GM18909 (cell line): Measurements from ENCODE around the gene MACF1.

Experiments
- ATAC-seq: cut with Tn5 transposase; IDR thresholded peaks from one replicate; pipeline ENCODE4 v1.9.1; 2021; ENCODE audit warnings: mild to moderate bottlenecking; ENCODE audit not compliant: unreplicated experiment, poor library complexity

Gene MACF1

GRCh38 chr1:39332828-39333227 lies 128.3 kb downstream of the MACF1 start:
- no peak for ATAC-seq

DNA sequence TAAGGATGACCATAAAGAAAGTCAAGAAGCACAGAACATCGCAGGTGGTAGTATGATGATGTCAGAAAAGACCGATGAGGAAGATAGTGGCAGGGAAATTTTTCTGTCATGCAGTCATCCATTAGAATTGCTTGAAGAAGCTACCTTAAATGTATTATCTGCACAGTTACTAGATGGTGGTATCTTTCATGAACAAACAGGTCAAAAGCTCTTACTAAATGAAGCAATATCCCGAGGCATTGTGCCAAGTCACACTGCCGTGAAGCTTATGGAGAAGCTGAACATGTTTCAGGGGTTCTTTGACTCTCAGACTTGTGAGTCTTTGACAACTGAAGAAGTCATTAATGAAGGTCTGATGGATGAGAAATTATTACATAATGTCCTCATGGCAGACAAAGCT lies 128.8 kb downstream of the MACF1 start:
- ATAC-seq = no peak

DNA sequence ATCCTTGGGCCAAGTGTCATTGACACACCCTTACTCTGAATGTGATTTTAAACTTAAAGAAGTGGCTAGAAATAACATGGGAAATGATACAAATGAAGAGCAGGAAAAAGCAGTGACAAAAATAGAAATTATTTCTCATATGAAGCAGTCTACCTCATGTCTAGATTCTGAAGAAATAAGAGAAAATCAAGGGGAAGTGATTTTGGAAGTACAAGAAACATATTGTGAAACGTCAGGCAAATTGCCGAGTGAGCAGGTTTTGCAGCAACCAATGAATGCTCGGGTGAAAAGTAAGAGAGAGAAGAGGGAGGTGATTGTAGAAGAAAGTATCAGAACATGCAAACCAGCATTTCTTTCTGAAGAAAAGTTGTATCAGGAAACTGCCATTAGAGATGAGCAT lies 130.7 kb downstream of the MACF1 start:
- no peak for ATAC-seq

DNA sequence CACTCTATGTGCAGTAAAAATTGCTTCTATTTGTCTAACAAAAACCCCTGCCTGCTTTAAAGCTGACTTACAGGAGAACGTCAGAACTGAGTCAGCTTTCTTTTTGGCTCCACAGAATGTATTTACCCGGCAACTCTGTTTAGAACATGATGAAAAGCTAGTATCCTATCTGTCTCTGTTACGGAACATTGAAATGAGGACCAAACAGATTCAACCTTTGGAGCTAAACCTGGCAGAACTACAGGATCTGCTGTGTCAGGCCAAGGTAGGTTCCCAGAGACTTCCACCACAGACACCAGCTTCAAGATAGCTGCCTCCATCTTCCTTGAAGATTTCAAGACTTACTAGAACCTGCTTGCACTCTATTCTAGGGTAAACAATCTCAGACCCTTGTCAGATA lies 132.6 kb downstream of the MACF1 start:
- no peak for ATAC-seq

- ATAC-seq = no peak
Measured at GRCh38 chr1:39342776-39343175, 138.3 kb downstream of the MACF1 start.

DNA sequence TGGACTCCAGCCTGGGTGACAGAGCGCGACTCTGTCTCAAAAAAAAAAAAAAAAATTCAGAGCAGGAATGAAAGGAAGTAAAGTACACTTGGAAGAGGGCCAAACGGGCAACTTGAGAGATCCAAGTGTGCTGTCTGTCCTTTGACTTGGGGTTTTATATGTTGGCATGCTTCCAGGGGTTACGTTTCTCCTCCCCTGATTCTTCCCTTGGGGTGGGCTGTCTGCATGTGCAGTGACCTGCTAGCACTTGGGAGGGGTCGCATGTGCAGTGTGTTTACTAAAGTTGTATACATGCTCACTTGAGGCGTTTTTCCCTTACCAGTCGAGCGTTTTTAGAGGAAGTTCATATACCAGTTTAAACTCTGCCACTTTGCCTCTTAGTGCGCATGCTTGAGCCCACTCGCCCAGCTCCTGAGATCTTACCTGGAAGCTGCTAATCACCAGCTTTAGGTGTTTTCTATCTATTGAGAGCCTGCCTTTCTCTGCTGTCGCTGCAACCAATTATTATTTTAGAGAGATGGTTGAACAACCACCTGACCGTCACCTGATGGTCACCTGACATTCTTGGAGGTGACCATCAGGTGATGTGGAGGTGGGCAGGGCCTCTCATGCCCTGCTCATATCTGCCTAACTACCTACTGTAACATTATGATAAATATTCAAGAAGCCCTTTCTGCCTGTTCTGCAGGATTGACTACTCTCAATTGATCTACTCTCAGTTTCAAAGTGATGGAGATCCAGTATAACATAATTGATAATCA lies 140.1 kb downstream of the MACF1 start:
- no peak for ATAC-seq

DNA sequence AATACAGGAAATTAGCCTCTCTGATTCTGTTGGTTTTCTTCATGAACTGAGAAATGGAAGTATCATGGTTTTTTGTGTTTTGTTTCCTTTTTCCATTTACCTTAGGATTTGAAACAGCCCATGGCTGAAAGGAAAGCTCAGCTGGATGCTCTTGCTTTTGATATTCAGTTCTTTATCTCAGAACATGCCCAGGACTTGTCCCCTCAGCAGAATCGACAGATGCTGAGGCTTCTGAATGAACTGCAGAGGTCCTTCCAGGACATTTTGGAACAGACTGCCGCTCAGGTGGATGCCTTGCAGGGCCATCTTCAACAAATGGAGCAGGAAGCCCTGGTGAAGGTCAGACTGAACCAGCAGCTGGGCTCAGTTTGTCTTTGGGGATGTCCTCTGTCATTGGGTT lies 142.4 kb downstream of the MACF1 start:
- no peak for ATAC-seq

DNA sequence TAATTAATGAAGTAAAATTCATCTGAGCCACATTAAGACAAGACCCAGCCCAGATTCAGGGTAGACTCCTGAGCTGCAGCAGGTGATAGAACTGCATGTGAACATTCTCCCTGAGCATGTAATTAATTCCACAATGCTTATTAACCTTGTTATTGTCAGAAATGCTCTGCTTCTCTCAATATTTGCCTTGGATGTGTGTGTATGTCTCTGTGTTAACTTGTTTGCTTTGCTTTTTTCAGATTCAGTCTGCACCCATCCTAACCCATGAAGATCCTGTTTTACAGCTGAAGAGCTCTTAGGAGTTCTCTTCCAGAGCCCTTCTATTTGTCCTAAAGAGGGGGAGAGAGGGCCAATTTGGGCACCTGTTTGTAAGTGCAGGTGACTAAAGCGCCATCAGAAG lies 143.8 kb downstream of the MACF1 start:
- no peak for ATAC-seq

DNA sequence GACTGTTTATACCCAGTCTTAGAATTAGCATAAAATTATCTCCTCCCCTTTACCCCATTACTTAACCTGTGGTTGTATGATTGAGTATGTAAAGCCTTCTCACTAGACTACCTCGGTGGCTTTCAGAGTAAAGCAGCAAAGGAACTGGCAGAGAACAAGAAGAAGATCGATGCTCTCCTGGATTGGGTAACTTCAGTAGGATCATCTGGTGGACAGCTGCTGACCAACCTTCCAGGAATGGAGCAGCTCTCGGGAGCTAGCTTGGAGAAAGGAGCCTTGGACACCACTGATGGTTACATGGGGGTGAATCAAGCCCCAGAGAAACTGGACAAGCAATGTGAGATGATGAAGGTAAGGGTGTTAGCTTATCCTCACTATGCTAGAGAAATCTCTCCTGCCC lies 148.4 kb downstream of the MACF1 start:
- ATAC-seq = no peak

DNA sequence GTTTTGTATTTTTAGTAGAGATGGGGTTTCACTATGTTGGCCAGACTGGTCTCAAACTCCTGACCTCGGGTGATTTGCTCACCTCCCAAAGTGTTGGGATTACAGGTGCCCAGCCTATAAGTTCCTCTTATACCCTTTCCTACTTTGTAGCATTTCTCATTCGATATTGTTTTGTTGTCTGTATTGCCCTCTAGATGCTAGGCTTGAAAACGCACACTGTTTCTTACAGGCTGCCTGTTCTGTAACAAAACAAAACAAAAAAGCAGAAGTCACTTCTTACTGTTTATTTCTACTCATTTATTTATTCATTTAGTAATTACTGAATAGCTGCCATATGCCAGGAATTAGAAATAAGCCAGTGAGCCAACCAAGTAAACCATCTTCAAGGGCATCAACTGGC lies 150.1 kb downstream of the MACF1 start:
- no peak for ATAC-seq

DNA sequence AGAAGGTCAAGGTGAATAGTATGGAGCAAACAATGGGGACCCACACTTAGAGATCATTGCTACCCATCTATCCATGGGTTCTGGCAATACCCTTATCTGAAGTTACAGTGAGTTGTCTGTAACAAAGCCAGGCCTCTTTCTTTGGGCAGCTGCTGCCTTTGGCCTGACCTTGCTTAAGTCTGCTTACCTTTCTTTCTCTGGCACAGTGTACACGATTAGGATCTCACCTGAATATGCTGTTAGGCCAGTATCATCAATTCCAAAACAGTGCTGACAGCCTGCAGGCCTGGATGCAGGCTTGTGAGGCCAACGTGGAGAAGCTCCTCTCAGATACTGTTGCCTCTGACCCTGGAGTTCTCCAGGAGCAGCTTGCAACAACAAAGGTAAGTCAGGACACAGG lies 154.0 kb downstream of the MACF1 start:
- ATAC-seq = no peak

DNA sequence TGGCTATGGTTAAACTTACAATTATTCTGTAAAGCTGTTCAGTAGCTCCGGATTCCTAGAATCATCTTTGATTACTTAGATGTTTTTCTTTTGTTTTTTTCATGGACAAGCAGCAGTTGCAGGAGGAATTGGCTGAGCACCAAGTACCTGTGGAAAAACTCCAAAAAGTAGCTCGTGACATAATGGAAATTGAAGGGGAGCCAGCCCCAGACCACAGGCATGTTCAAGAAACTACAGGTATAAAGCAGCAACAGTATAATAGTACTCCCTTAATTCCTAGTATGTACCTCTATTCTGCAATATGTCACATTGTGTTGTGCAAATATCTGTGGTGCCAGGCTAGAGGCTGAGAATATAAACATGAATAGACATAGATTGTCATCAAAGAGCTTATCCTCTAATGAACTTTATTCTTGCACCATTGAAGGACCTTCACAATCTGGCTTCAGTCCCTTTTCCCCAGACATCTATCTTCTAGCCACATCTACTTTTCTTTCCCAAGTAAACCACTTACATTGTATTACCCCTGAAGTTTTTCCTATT lies 154.6 kb downstream of the MACF1 start:
- no peak for ATAC-seq

- no peak for ATAC-seq
Measured at GRCh38 chr1:39360731-39361130, 156.2 kb downstream of the MACF1 start.

GRCh38 chr1:39361446-39361845 lies 157.0 kb downstream of the MACF1 start:
- no peak for ATAC-seq

- no peak for ATAC-seq
Measured at GRCh38 chr1:39363267-39363666, 158.8 kb downstream of the MACF1 start.

GRCh38 chr1:39368045-39368444 lies 163.6 kb downstream of the MACF1 start:
- ATAC-seq = no peak

DNA sequence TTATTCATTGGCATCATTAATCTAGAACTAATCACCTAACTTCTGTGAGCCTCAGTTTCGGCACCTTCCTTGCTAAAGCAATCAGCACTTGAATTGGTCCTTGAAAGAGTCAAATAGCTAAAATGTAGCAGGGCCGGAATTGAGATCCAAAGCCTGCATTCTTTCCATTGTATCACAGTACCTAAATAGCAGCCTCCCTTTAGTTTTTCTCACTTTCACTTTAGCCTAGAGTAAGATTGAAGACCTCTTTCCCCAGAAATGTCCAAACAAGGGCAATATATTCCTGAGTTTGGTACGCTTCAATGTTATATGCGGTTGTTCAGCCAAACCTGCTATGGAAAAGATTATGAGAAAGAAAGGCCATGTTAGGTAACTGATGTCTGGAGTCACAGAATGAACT lies 165.1 kb downstream of the MACF1 start:
- ATAC-seq = no peak

- no peak for ATAC-seq
Measured at GRCh38 chr1:39370602-39371001, 166.1 kb downstream of the MACF1 start.

GRCh38 chr1:39372105-39372504 lies 167.6 kb downstream of the MACF1 start:
- ATAC-seq = no peak

DNA sequence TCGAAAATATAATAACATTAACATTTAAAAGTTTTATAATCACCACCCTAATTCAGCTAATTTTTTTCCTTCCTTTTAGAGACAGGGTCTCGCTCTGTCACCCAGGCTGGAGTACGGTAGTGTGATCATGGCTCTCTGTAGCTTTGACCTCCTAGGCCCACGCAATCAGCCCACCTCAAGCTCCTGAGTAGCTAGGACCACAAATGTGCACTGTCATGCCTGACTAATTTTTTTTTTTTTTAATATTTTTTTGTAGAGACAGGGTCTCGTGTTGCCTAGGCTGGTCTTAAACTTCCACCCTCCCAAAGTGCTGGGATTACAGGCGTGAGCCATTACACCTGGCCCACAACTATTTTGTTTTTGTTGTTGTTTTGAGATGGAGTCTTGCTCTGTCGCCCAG lies 172.2 kb downstream of the MACF1 start:
- ATAC-seq = no peak

DNA sequence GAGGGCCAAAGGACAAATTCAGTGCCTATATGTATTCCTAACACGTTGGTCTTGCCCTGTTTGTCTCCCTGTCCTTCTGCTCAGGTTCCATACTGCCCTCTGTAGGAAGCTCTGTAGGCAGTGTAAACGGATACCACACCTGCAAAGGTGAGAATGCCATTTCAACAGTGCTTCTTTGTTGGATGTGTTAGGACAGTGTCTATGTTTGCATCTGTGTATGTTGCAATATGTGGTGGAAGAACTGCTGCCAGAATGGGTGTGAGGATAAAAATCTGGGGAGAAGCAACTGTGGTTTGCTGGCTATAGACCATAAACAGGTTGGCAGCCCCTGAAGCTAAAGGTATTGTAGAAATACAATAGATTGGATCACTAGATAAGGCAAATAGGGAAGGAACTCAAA lies 173.9 kb downstream of the MACF1 start:
- no peak for ATAC-seq

GRCh38 chr1:39379187-39379586 lies 174.7 kb downstream of the MACF1 start:
- no peak for ATAC-seq
